Fibroblast of pulmonary artery (primary cell): Measurements from ENCODE around the gene HPN.

Experiments
- DNase-seq: peaks from one replicate; pipeline ENCODE4 v3.0.0-alpha.2; 2010; ENCODE audit warnings: low read depth
- H3K4me3 ChIP-seq: replicated peaks from 2 replicates; pipeline ENCODE4 v1.5.1; 2011; ENCODE audit warnings: low read depth, mild to moderate bottlenecking, control low read depth, low read length, moderate library complexity
- CTCF ChIP-seq: IDR thresholded peaks from 2 replicates; pipeline ENCODE4 v1.5.1; 2011; ENCODE audit warnings: mild to moderate bottlenecking, control low read depth, low read length, inconsistent platforms; ENCODE audit errors: missing control alignments

HPN gene

GRCh38 chr19:35029737-35030256 is 11.7 kb upstream of the HPN start:
- DNase-seq, result no peak
- peak overlapping the region; percentile 43 for H3K4me3 ChIP-seq
- no peak for TF ChIP-seq CTCF

DNA sequence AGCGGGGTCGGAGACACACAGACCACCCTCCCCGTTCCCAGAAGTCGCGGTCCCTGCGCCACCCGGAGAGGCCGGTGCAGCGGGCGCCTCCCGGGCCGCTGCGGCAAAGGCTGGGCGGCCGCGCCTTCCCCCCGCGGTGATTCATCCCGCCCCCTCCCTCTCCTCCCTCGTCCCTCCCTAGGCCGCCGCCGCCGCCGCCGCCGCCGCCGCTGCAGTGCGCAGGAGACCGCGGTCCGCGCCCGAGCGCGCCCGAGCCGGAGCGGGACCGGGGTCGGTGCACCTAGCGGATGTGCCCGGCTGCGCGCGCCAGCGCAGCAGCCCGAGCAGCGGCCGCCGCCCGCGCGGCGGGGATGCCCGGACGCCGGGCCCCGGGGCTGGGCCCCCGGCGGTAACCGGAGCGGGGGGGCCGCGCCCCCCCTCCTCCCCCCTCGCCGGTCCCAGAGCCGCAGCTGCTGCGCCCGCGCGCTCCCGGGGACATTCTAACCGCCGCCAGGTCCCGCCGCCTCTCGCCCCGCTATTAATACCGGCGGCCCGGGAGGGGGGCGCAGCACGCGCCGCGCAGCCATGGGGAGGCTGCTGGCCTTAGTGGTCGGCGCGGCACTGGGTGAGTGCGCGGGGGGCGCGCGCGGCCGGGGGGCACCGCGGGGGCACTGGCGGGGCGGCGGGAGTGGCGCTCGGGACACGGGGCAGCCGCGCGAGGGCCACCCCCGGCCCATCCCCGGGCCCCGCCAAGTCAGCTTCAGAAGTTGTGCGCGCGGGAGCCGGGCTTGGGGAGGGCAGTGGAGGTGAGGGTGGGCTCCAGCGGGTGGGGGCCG is 11.1 kb upstream of the HPN start, which contains the start of gene SCN1B:
TSS of gene SCN1B (plus strand) at position 214 of the 815 bp plus-strand sequence. CDS start at position 565, 351 bp downstream.
- H3K4me3 ChIP-seq, result peak within 1 kb of the TSS; percentile 60
- peak; percentile 64 for DNase-seq
- TF ChIP-seq CTCF, result no peak

GRCh38 chr19:35031072-35031881 is 10.2 kb upstream of the HPN start:
- peak; percentile 21 for DNase-seq
- peak overlapping the region; percentile 60 for H3K4me3 ChIP-seq
- TF ChIP-seq CTCF, result no peak

GRCh38 chr19:35032356-35032865 is 9.1 kb upstream of the HPN start:
- TF ChIP-seq CTCF, result no peak
- no peak overlapping the region for H3K4me3 ChIP-seq
- DNase-seq, result no peak

- DNase-seq, result no peak
- TF ChIP-seq CTCF, result no peak
- H3K4me3 ChIP-seq, result no peak overlapping the region
These were observed 8.2 kb upstream of the HPN start for GRCh38 chr19:35033067-35034004.

DNA sequence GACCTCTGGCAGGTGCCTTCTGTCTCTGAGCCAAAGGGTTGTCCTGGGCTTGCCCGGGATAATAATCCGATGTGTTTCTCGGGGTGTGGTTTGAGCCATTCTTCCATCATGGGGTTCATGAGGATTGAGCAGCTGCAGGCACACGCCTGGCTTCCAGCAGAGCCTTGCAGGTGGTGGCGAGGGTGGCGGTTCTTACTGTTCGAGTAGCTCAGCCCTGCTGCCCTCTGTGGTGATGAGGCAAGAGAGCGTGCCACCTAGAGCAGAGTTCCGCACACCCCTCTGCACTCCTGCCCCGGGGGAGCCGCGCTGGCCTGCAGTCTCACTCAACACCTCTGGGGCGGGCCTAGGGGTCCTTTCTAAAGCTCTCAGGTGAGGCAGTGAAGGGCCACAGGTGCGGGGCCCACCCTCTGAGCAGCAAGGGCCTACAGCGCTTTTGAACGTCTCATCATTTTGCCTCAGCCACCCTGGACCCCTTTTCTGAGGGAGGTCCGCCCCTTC is 7.5 kb upstream of the HPN start:
- no peak for DNase-seq
- no peak for TF ChIP-seq CTCF

More for the DNA sequence above, 7.5 kb upstream of the HPN start:
- no peak overlapping the region for H3K4me3 ChIP-seq
